ENCODE measurements around the gene FCN1. TPM values are rescaled to one million over a fixed set of nuclear protein-coding genes. Genes with fewer than 3 reads are reported as not detected.

FCN1 gene
- polyA plus RNA-seq, 1 donor (not counting 4 experiments of a cell fraction or from before 2014, with no cell fraction given): not detected

GRCh38 chr9:134955801-134956200 is 38.1 kb upstream of the FCN1 start:
- Histone ChIP-seq H3K36me3 (ENCODE audit: control insufficient read depth in 2 of 2, extremely low read depth in 1 of 2, insufficient read depth in 2 of 2, low read length in 2 of 2) (no peaks in the 10 kb centered on the region), H2AFZ (ENCODE audit: control insufficient read depth, low read length) (no peak overlapping the region), H3K9me1 (ENCODE audit: control insufficient read depth, extremely low read depth, insufficient read depth, low read length) (no peaks in the 10 kb centered on the region), H3K4me2 (ENCODE audit: control insufficient read depth, extremely low read depth, insufficient read depth, low read depth, low read length) (no peak overlapping the region), H3K4me3 (ENCODE audit: control insufficient read depth in 2 of 3, extremely low read depth in 1 of 3, insufficient read depth in 2 of 3, low read depth in 1 of 3, low read length in 3 of 3) (no peak overlapping the region), H3K9ac (ENCODE audit: control insufficient read depth, extremely low read depth, insufficient read depth, low read length) (no peak overlapping the region), H3K27ac (ENCODE audit: control insufficient read depth, insufficient read depth, low read length) (no peak overlapping the region), H4K20me1 (ENCODE audit: control insufficient read depth, extremely low read depth, insufficient read depth, low read length) (no peaks in the 10 kb centered on the region), H3K27me3 (ENCODE audit: control insufficient read depth, extremely low read depth, insufficient read depth, low read length) (no peaks in the 10 kb centered on the region), H3K9me3 (ENCODE audit: control insufficient read depth, low read depth, low read length) (no peaks in the 10 kb centered on the region), H3K4me1 (ENCODE audit: control insufficient read depth, extremely low read depth, insufficient read depth, low read length) (no peaks in the 10 kb centered on the region), H3K79me2 (ENCODE audit: control insufficient read depth, insufficient read depth, low read length) (no peaks in the 10 kb centered on the region)
- DNase-seq (ENCODE audit: low read depth, low spot score) (no peak), FAIRE-seq (no peak)
- TF ChIP-seq EZH2 (IDR thresholded peaks at IDR 0.05; ENCODE audit: low read length): no peak
- TF ChIP-seq, protein P1, sequence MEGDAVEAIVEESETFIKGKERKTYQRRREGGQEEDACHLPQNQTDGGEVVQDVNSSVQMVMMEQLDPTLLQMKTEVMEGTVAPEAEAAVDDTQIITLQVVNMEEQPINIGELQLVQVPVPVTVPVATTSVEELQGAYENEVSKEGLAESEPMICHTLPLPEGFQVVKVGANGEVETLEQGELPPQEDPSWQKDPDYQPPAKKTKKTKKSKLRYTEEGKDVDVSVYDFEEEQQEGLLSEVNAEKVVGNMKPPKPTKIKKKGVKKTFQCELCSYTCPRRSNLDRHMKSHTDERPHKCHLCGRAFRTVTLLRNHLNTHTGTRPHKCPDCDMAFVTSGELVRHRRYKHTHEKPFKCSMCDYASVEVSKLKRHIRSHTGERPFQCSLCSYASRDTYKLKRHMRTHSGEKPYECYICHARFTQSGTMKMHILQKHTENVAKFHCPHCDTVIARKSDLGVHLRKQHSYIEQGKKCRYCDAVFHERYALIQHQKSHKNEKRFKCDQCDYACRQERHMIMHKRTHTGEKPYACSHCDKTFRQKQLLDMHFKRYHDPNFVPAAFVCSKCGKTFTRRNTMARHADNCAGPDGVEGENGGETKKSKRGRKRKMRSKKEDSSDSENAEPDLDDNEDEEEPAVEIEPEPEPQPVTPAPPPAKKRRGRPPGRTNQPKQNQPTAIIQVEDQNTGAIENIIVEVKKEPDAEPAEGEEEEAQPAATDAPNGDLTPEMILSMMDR (optimal IDR thresholded peaks at IDR 0.05 in 1 of 3, IDR thresholded peaks at IDR 0.05 in 1 of 3, conservative IDR thresholded peaks at IDR 0.05 in 1 of 3; ENCODE audit: extremely low read depth in 1 of 3, insufficient read depth in 2 of 3, low read length in 3 of 3): no peak
- dilution Hi-C loops (cut with MboI; ENCODE audit: extremely low pct_ligation_motif_present, low sequenced_read_pairs): no loop called here

DNA sequence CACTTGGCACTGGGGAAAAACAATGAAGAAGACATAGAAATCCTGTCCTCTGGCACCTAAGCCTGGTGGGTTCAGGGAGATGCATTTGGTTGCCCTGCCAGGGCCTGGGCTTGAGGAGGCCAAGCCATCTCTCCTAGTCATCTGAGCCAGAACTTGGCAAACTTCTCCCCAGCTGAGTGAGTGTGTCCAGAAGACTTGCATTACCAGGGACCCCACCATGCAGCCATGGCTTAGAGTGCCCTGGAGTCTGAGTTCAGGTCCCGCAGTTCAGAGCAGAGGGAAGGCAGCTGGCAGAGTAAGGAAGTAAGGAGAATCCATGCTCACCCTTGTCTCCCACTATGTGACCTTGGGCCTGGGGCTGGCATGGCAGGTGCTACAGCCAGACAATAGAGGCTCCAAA is 37.4 kb upstream of the FCN1 start:
- no peaks in the 10 kb centered on the region for H3K9me3 ChIP-seq (ENCODE audit: control insufficient read depth, low read depth, low read length)
- no peak overlapping the region for H3K4me2 ChIP-seq (ENCODE audit: control insufficient read depth, extremely low read depth, insufficient read depth, low read depth, low read length)
- dilution Hi-C loops (cut with MboI; ENCODE audit: extremely low pct_ligation_motif_present, low sequenced_read_pairs): no loop called here
- H3K27me3 ChIP-seq (ENCODE audit: control insufficient read depth, extremely low read depth, insufficient read depth, low read length): no peaks in the 10 kb centered on the region
- H3K9ac ChIP-seq (ENCODE audit: control insufficient read depth, extremely low read depth, insufficient read depth, low read length): no peak overlapping the region
- H3K4me3 ChIP-seq (ENCODE audit: control insufficient read depth in 2 of 3, extremely low read depth in 1 of 3, insufficient read depth in 2 of 3, low read depth in 1 of 3, low read length in 3 of 3): no peak overlapping the region
- no peak overlapping the region for H2AFZ ChIP-seq (ENCODE audit: control insufficient read depth, low read length)
- no peak for DNase-seq (ENCODE audit: low read depth, low spot score)
- no peak for TF ChIP-seq EZH2 (IDR thresholded peaks at IDR 0.05; ENCODE audit: low read length)
- TF ChIP-seq, protein P1 (optimal IDR thresholded peaks at IDR 0.05 in 1 of 3, IDR thresholded peaks at IDR 0.05 in 1 of 3, conservative IDR thresholded peaks at IDR 0.05 in 1 of 3; ENCODE audit: extremely low read depth in 1 of 3, insufficient read depth in 2 of 3, low read length in 3 of 3): no peak
- no peaks in the 10 kb centered on the region for H3K9me1 ChIP-seq (ENCODE audit: control insufficient read depth, extremely low read depth, insufficient read depth, low read length)
- no peak for FAIRE-seq
- H3K36me3 ChIP-seq (ENCODE audit: control insufficient read depth in 2 of 2, extremely low read depth in 1 of 2, insufficient read depth in 2 of 2, low read length in 2 of 2): no peaks in the 10 kb centered on the region
- H3K27ac ChIP-seq (ENCODE audit: control insufficient read depth, insufficient read depth, low read length): no peak overlapping the region
- no peaks in the 10 kb centered on the region for H3K4me1 ChIP-seq (ENCODE audit: control insufficient read depth, extremely low read depth, insufficient read depth, low read length)
- no peaks in the 10 kb centered on the region for H3K79me2 ChIP-seq (ENCODE audit: control insufficient read depth, insufficient read depth, low read length)
- H4K20me1 ChIP-seq (ENCODE audit: control insufficient read depth, extremely low read depth, insufficient read depth, low read length): no peaks in the 10 kb centered on the region

Data from keratinocyte (primary cell).